ENCODE measurements around the gene ELOF1. TPM values are rescaled to one million over a fixed set of nuclear protein-coding genes. Genes with fewer than 3 reads are reported as not detected.
"Not testable (repeated sequence)": the region's sequence is repeated elsewhere in the genome, so short reads cannot be mapped to it uniquely, and the experiment has no call there.

The ELOF1 gene
- total and polyA plus RNA-seq, 2 of the 13 experiments (the other 11 are each of a cell fraction or from before 2014, with no cell fraction given) = 14.5 to 43.2 TPM

GRCh38 chr19:11573354-11573753 is 14.3 kb upstream of the ELOF1 start:
- ATAC-seq; H3K36me3 ChIP-seq (replicated peaks in 1 of 2; ENCODE audit: control insufficient read depth in 1 of 2, insufficient read depth in 2 of 2, low read length in 2 of 2); H3K27me3 ChIP-seq (ENCODE audit: control insufficient read depth in 1 of 2, insufficient read depth in 2 of 2, low read length in 2 of 2); H4K20me1 ChIP-seq (ENCODE audit: insufficient read depth, low read length); H3K4me2 ChIP-seq (ENCODE audit: low read depth, low read length); H3K4me3 ChIP-seq (replicated peaks in 1 of 3; ENCODE audit: insufficient read depth in 1 of 3, low read depth in 2 of 3, low read length in 3 of 3); H2AFZ ChIP-seq (ENCODE audit: low read length); H3K9ac ChIP-seq (ENCODE audit: insufficient read depth, low read depth, low read length); intact Hi-C loops (cut with micrococcal nuclease; ENCODE audit: unreplicated experiment); BruUV-seq (replicated peaks); H3K79me2 ChIP-seq (ENCODE audit: insufficient read depth, low read length); CTCF ChIA-PET (ENCODE audit: low intra/inter-chr PET ratio, low total read pairs); DNase-seq (ENCODE audit: low spot score); H3K9me3 ChIP-seq (ENCODE audit: low read length); in situ Hi-C loops (cut with HindIII; ENCODE audit: extremely low pct_ligation_motif_present, low pct_unique_long_range_greater_than_20kb); H3K27ac ChIP-seq (ENCODE audit: extremely low read length, insufficient read depth, low read length); FAIRE-seq: not testable (repeated sequence)
- peaks cover 11% of the 10 kb centered on the region for H3K4me1 ChIP-seq (ENCODE audit: insufficient read depth, low read length)
- POLR2A ChIA-PET = interaction anchor here (0.9 to 1.8 kb wide), 3 partner anchors 13 to 24 kb away, joined by 3 to 6 read pairs (median 3); partner anchors contain the start of genes ELOF1 and ZNF627
- 76% methylated on average over 6 of the region's 6 CpGs for WGBS (ENCODE audit: low lambda C conversion rate)

- no peaks in the 10 kb centered on the region for H3K79me2 ChIP-seq (ENCODE audit: insufficient read depth, low read length)
- no peak overlapping the region for H3K4me3 ChIP-seq (replicated peaks in 1 of 3; ENCODE audit: insufficient read depth in 1 of 3, low read depth in 2 of 3, low read length in 3 of 3)
- DNase-seq (ENCODE audit: low spot score) (no peak), ATAC-seq (no peak), FAIRE-seq (no peak)
- in situ Hi-C loops (cut with HindIII; ENCODE audit: extremely low pct_ligation_motif_present, low pct_unique_long_range_greater_than_20kb) (no loop called here), intact Hi-C loops (cut with micrococcal nuclease; ENCODE audit: unreplicated experiment) (no loop called here)
- no peak overlapping the region for H2AFZ ChIP-seq (ENCODE audit: low read length)
- H3K27me3 ChIP-seq (ENCODE audit: control insufficient read depth in 1 of 2, insufficient read depth in 2 of 2, low read length in 2 of 2) = no peaks in the 10 kb centered on the region
- POLR2A ChIA-PET = interaction anchor here (0.7 kb wide), 1 partner anchor 11 kb away, joined by 3 read pairs; no protein-coding TSS in a partner anchor
- peak; percentile 10; the same call in 1 of the 2 replicates for TF ChIP-seq FOXA3 (CRISPR knock-in tag; IDR thresholded peaks at IDR 0.05)
- TF ChIP-seq SALL1 (CRISPR knock-in tag; IDR thresholded peaks at IDR 0.05) = no peak
- no peak for TF ChIP-seq MIER3 (CRISPR knock-in tag; IDR thresholded peaks at IDR 0.05; ENCODE audit: borderline replicate concordance)
- peak; percentile 90 for TF ChIP-seq ZBTB33 (CRISPR knock-in tag; IDR thresholded peaks at IDR 0.05)
- no peaks in the 10 kb centered on the region for H3K36me3 ChIP-seq (replicated peaks in 1 of 2; ENCODE audit: control insufficient read depth in 1 of 2, insufficient read depth in 2 of 2, low read length in 2 of 2)
- no peaks in the 10 kb centered on the region for H4K20me1 ChIP-seq (ENCODE audit: insufficient read depth, low read length)
- BruUV-seq (replicated peaks) = no TSS peak
- H3K4me2 ChIP-seq (ENCODE audit: low read depth, low read length) = no peak overlapping the region
- no peaks in the 10 kb centered on the region for H3K4me1 ChIP-seq (ENCODE audit: insufficient read depth, low read length)
- 69% methylated on average over 5 of the region's 5 CpGs for WGBS (ENCODE audit: low lambda C conversion rate)
- no peaks in the 10 kb centered on the region for H3K9me3 ChIP-seq (ENCODE audit: low read length)
- no peak overlapping the region for H3K27ac ChIP-seq (ENCODE audit: extremely low read length, insufficient read depth, low read length)
- H3K9ac ChIP-seq (ENCODE audit: insufficient read depth, low read depth, low read length) = no peak overlapping the region
- CTCF ChIA-PET (ENCODE audit: low intra/inter-chr PET ratio, low total read pairs) = no interaction called here
These were observed 11.0 kb upstream of the ELOF1 start for GRCh38 chr19:11570039-11570462.
